Stimulated activated CD4-positive, alpha-beta T cell treated with anti-CD3 and anti-CD28 coated beads, Interleukin-4, amount 100 ng/mL, for 48 hours (primary cell): ENCODE measurements around the gene MZB1.
"Not testable (repeated sequence)": the region's sequence is repeated elsewhere in the genome, so short reads cannot be mapped to it uniquely, and the experiment has no call there.

ENCODE experiments used
- DNase-seq, 2 donors: peaks; one replicate each; pipeline ENCODE4 v3.0.0-alpha.2; 2020; ENCODE audit warnings: low read depth in 2 of 2

MZB1 gene

GRCh38 chr5:139391570-139392323 lies 2.0 kb upstream of the MZB1 start:
- DNase-seq: no peak

GRCh38 chr5:139390639-139391569 lies 1.2 kb upstream of the MZB1 start:
- no peak for DNase-seq

GRCh38 chr5:139388198-139388821 lies 1.4 kb downstream of the MZB1 start:
- DNase-seq: no peak

GRCh38 chr5:139387611-139388197 lies 2.0 kb downstream of the MZB1 start:
- DNase-seq: no peak

GRCh38 chr5:139386956-139387355 lies 2.8 kb downstream of the MZB1 start:
- DNase-seq: not testable (repeated sequence)

- no peak for DNase-seq
Measured at GRCh38 chr5:139386050-139386438, 3.7 kb downstream of the MZB1 start.

- DNase-seq: no peak
Measured at GRCh38 chr5:139385061-139386049, 4.4 kb downstream of the MZB1 start.

GRCh38 chr5:139384591-139385051 lies 5.1 kb downstream of the MZB1 start:
- DNase-seq: no peak

- DNase-seq: no peak
Measured at GRCh38 chr5:139383993-139384590, 5.6 kb downstream of the MZB1 start.

- no peak for DNase-seq
Measured at GRCh38 chr5:139383275-139383992, 6.3 kb downstream of the MZB1 start, which contains the start of gene SLC23A1. Gene SLC23A1 (minus strand): TSS chr5:139383297. CDS start chr5:139383253, 44 bp downstream.

- no peak for DNase-seq
Measured at GRCh38 chr5:139382807-139383206, 6.9 kb downstream of the MZB1 start.

GRCh38 chr5:139381837-139382761 lies 7.6 kb downstream of the MZB1 start:
- DNase-seq: no peak

- DNase-seq: no peak
Measured at GRCh38 chr5:139379626-139380449, 9.9 kb downstream of the MZB1 start.

GRCh38 chr5:139378941-139379361 lies 10.8 kb downstream of the MZB1 start:
- DNase-seq: no peak

GRCh38 chr5:139378101-139378825 lies 11.4 kb downstream of the MZB1 start:
- no peak for DNase-seq

- DNase-seq: no peak
Measured at GRCh38 chr5:139377226-139377625, 12.5 kb downstream of the MZB1 start.

GRCh38 chr5:139376364-139376763 lies 13.3 kb downstream of the MZB1 start:
- no peak for DNase-seq
